GM18868 (cell line): ENCODE measurements around the gene L1CAM.

Experiments used
- ATAC-seq: cut with Tn5 transposase; IDR thresholded peaks from one replicate; pipeline ENCODE4 v1.9.1; 2021; ENCODE audit warnings: mild to moderate bottlenecking, moderate library complexity; ENCODE audit not compliant: unreplicated experiment

Gene L1CAM

DNA sequence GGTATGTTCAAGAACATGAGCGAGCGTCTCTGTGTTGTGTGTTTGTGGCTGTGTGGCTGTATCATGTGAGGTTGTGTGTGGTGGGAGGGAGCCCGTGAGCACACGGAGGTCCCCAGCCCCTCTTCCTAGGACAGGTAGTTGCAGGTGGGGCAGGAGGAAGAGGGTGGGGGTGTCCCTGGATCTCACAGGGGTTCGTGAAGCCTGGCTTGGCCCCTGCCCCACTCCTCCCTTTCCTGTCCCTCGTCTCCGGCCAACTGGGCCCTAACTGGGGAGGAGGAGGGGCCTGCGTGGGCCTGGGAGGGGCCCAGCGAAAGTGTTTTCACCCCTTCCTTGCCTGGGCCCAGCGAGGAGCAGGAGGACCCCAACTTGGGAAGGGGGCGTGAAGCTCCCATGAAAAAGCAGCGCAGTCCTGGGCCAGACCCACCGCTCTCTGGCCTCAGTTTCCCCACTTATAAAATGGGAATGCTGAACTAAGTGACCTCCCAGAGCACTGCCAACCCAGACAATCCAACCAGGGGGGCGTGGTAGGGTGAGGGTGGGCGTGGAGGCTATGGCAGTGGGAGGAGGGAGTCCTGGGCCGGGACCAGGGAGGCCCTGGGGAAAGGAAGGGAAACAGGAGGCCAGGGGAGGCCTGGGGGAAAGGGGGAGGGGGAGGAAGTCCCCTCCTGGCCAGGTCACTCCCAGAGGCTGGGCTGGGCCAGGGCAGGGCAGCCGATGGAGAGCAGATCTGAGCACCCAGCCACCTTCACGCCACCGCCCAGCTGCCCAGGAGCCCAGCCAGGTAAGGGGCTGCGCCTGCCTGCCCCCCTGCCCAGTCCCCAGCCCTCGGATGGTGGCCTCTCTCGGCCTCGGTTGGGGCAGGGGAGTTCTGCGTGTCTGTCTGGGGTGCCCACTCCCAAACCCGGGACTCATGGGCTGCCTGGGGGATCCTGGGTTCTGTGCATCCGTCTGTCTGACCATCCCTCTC, 18.3 kb upstream of the L1CAM start, which contains the start of gene AVPR2:
AVPR2 (plus strand) TSS at position 683 of the 967 bp plus-strand sequence. CDS start 473 bp downstream, outside the sequence.
- no peak for ATAC-seq

DNA sequence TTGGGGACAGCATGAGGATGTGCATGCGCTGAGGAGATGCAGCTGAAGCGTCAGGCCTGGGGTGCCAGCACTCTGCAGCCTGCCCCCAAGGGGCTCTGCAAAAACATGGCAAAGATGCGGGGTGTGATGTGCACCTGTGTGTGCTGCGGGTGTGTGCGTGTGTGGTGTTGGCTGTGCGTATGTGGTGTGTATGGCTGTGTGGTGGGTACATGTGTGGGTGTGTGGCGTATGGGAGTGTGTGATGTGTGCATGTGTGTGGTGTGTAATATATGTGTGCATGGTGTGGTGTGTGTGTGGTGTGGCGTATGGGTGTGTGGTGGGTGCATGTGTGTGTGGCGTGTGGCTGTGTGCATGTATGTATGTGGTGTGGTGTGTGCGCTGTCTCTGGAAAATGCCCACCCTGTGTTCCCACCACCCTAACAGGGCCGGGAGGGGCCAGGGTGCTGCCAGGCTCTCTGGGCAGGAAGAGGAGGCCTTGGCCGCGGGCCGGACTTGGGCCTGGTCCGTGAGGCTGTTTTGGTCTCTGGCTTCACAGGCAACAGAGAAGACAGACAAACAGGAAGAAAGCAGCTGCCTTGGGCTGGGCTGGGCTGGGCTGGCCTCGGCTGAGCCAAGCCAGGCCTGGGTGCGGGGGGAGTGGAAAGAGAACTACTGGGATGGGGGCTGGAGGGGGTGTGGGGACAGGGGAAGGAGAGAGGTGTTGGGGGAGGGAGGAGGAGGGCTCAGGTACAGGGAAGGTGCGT, 17.4 kb upstream of the L1CAM start:
- no peak for ATAC-seq

DNA sequence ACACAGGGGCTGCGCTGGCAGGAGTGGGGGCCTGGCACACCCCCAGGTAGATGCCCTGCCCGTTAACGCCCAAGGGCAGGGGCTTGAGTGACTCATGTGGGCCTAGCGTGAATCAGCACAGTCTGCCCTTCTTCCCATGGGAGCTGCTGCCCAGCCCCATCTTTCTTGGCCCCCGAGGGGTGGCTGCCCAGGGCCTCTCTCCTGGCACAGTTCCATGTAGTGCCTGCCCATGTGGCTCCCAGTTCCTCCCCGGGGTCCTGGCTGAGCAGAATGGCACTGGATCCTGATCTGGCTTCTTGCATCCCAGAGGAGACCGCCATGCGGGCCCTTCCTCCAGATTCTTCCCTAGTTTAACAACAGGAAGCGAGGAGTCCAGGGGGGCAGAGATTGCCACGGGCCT, 16.4 kb upstream of the L1CAM start:
- no peak for ATAC-seq

DNA sequence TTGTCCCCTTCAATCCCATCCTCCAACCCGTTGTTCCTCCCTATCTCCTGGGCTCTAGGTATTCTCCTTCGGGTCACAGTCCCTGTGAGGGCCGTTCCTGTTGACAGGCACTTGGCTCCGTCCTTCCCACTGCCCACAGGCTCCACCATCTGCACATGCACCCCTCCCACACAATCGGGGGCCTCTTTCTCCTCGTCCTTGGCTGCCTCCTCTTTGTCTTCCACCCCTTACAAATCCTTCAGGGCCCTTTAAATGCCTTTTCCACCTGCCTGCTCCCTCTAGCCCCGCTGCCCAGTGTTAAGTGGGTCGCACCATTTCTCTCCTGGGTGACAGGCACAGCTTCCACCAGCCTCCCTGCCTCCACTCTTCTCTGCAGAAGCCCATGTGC, 15.8 kb upstream of the L1CAM start:
- ATAC-seq = no peak

DNA sequence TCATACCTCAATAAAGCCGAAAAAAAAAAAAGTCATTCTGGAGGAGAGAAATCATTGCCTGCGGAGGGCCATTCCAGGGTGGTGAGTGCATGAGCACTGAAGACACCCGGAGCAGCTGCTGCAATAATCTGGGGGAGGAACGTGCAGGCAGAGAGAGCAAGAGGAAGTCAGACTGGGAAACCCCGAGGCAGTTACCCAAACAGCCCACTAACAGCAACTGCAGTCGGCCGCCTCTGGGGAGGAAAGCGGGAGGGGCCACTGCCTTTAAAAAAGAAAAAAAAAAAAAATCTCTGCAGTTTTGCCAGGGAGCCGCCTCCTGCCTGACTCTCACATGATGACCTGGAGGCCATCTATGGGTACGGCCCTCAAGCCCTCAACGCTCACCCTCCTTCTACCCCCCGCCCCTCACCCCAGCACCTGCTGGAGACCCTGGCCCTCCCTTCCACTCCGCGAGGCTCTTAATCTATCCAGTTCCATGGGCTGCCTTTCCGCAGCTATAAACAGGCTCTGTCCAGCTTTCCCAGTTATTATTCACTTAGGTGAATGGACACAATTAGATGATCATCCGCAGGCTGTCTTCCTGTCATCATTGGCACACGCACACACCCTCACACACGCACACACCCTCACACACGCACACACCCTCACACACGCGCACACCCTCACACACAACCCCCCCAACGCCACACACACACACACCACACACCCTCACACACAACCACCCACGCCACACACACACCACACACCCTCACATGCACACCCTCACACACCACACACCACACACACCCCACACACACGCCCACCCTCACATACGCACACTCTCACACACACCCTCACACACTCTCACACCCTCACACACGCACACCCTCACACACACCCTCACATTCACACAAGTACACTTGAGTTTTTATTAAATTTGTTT, 15.1 kb upstream of the L1CAM start:
- peak; percentile 87 for ATAC-seq

DNA sequence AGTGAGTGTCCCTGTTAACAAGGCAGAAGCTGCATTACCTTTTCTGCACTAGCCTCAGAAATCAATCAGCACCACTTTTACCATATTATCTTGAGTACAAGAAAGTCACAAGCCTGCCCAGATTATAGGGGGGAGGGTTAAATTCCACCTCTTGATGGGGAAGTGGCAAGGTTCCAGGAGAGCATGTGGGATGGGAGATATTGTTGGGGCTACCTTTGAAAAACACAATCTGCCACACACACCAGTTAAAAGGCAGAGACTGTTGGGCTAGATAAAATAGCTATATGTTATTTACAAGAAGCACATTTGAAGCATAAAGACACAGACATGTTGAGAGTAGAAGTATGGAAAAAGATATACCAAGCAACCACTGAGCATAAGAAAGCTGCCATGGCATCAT, 11.9 kb upstream of the L1CAM start:
- ATAC-seq = no peak

DNA sequence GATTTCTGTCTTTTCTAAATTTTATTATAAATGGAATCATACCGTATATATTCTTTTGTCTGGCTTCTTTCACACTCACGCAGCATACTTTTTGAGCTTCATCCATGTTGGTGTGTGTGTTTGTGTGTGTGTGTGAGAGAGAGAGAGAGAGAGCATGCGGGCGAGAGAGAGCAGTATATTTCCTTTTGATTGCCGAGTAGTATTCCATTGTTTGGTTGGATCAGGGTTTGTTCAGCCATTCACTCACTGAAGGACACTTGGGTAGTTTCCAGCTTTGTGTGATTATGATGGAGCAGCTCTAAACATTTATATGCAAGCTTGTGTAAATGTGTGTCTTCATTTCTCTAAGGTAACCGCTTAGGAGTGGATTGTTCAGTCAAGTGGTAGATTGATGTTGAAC, 3.1 kb upstream of the L1CAM start:
- no peak for ATAC-seq

DNA sequence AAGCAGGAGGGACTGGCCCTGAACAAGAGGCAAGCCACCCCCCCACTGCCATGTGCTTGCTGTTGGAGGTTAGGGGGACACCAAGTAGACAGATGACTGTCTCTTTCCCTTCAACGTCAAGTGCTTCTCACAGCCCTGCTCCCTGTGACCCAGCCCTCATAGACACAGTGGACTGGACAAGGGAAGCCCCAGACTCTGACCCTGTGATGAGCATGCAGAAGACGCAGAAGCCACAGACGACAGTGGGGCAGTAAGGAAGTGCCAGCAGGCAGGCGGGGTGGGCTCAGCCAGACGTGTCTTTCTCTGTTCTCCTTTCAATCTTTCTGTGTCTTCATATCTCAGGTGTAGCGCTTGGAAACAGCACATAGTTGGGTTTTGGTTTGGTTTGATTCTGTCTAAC, 2.4 kb upstream of the L1CAM start:
- peak; percentile 49 for ATAC-seq

DNA sequence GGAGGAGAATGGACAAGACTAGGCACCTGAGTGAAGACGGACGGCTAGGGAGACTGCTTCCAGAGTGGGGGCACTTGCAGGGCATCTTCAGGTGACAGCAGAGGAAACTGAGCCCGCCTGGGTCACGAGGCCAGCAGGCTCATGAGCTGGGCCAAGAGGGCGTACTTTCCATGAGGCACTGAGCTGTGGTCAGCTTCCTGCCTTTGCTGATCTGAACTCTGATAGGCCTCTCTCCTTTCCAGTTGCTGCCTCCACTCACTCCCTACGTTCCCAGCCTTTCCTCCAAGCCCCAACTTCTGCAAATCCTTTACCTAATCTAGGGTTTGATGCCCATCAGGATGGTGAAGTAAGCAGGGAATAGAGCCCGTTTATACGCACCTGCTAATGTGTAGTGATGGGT, 1.4 kb upstream of the L1CAM start:
- ATAC-seq = no peak

DNA sequence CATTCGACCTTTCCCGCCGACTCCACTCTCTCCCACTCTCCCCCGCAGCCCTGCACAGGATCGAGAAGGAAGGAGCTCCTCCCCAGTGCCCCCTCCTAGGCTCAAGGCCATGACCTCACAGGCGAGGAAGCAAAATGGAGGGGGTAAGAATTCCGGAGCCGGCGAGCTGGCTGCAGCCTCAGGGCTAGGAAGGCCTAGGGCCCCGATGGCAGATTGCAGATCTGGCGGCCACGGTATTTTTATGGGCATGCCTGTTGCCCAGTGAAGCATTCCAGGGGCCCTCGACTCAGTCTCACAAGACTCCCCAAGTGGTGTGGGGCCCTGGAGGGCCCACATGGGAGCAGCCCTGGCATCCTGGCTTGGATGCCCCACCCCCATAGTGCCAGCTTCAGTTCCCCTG, 942 bp upstream of the L1CAM start:
- ATAC-seq = no peak

DNA sequence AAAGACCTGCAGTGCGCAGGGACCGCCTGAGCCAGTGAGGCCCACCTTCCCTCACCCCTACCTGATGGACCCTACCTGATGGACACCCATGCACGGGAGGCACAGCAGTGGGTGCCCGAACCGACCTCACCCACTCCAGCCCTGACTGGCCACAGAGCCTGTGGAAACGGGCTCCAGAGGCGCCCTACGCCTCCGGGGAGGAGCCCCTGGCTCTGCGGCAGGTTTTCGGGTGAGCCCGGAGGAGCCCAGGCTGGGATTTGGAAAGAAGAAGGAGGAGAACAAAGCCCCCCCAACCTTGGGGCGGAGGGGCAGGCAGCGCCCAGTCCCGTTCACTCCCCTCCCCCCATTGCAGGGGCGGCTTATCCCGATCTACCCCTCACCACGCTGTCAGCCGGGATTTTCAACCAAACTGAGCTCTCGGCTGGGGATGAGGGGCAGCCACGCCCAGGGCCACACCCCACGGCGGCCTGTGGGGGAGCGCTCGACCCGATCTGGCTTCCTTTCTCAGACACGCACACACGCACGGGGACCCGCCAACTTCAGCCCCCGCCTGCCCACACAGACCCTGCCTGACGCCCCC, 675 bp downstream of the L1CAM start:
- ATAC-seq = no peak

DNA sequence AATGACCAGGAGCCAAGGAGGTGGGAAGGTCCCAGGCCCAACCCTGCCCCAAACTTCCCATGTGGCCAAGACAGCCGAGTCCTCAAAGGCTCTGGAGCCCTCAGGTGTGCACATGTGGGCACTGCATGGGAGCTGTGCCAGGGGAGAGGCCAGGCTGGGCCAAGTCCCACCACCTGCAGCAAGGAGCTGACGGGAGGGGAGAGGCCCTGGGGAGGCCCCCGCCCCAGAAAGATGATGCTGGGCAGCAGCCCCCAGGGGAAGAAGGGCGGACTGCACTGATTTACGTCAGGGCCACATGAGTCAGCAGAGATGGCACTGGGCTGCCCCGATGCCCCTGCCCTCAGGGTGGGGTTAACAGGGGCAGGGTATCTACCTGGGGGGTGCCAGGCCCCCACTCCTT, 1.4 kb downstream of the L1CAM start:
- no peak for ATAC-seq

DNA sequence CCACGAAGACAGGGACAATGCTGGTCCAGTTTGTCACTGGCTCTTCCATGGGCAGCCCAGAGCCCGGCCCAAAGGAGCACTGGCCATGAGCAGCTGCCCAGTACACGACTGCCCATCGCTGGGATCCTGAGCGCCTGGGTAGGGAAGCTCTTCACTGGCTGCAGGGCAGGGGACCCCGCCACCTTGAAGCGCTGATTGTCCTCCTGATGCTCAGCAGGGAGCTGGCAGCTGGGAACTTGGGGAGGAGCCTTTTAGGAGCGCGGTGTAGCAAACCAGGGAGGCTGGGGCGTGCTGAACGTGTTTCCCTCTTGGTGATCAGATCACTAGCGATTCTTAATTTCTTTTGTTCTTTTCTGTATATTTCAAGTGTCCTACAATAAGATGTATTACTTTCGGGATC, 1.8 kb downstream of the L1CAM start:
- no peak for ATAC-seq

DNA sequence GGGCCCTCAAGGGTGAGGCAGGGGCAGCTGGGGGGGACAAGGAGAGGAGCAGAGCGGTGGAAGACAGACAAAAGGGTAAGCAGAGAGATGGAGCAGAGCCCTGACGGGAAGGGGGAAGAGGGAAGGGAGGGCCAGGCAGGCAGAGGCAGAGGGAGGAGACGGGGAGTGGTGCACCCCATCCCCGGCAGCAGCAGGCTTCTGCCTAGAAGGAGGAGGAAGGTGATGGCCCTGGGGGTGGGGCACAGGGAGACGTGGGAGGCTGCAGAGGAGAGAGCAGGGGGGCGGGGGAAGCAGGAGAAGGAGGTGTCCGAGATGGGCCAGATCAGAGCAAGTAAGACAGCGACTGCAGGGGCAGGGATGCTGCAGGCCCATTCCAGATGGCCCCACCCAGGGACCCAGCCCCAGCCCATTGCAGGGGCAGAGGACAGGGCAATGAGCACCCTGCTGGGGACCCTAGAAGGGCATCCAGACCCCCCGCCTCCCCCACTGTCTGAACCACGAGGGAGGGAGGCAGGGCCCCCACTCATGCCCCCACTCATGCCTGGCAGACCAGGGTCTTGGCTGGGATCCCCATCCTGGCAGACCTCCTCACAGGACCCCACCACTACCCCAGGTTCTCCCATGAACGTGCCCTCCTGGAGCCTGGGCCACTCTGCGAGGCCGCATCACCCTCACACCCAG, 2.7 kb downstream of the L1CAM start:
- no peak for ATAC-seq

DNA sequence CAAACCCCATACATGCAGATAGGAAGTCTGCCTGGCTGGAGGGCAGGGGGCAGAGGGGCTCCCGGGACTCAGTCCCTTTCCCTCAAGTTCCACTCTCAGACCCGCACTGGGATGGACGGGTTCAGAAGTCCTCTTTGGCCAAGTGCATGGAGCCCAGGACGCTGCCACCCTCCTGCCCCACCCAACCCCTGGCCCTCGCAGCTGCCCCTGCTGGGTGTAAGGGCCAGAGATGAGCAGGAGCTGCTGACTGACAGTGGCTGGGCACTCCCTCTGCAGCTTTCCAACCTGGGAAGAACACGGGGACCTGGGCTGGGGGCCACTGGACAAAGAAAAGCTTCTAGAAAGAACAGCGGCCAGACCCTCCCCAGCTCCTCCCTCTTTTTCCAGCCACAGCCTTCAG, 3.4 kb downstream of the L1CAM start:
- no peak for ATAC-seq

DNA sequence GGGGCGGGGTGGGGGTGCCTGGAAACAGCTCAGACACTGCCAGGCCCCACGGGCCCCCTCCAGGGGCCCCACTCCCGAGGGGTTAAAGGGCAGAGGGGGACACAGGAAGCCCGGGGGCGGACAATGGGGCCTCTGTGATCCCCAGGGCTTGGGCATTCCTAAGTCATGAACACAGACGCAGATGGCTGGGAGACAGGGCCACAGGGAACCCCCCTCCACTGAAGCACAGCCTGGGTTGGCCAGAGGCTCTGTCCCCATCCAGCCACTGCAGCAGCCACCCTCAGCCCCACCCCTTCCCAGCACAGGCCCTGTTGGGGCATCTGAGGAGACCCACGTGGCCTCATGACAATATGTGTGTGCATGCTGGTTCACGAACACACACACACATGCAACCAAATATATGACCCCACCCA, 3.9 kb downstream of the L1CAM start:
- no peak for ATAC-seq

DNA sequence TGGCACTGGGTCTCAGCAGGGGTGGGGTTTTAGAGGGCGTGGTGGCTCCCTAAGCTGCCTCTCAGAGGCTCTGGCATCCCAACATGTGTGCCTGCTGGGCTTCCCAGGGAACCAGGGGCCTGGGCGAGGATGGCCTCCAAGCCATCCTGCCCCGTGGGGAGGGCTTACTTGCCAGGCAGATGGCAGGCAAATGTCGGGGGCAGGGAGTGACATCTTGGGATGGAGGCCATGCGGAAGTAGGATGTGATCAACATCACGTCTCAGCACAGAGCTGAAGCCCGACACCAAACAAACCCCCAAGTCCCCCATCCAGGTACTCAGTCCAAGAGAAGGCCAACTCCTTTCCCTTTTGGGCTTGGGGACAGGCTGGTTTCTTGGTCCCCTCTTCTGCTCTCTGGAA, 4.7 kb downstream of the L1CAM start:
- ATAC-seq = no peak

DNA sequence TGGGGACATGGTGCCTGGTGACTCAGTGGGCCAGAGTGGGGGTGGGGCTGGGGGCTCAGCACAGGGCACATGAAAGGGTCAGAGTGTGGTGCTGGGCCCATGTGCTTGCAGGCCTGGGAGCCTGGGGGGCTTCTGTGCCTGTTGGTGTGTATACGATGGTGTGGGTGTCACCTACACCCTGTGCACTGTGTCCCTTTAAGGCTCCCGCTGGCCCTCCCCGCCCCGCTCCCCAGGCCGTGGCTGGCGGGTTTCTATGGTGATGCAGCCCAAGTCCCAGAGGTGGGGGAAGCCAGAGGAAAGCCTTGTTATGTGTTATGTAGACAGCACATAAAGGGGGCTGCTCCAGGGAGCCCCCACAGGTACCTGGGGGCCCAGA, 5.5 kb downstream of the L1CAM start:
- ATAC-seq = no peak

DNA sequence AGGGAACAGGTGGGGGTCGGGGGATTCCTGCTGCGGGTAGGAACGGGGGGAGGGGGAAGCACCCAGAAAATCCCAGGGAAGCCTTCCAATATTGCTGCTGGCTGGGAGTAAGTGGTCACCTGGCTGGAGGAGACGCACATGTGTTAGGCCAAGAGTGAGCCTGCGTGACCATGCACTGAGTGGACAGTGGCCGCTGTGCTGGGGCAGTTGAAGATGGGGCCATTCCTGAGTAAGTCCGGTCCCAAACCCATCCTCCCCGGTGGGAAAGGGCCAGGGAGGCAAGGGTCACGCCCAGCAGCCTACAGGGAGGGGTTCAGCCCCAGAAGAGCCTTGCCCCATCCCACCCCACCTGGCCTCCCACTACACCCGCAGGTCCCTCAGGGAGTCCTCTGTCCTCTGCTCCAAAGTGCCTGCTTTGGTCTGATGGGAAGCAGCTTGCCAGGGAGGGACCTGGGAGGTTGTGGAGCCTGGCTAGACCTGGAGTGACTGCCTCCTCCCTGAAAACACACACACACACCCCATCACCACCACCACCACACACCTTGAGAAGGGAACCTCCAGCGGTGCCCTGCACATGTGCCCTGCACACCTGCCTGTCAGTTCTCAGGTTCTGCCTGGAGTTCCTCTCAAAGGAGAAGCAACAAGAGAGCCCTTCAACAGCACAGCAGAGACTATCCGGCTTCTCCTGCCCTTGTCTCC, 6.1 kb downstream of the L1CAM start:
- no peak for ATAC-seq
